Measurements from ENCODE around the gene RNF167.

GRCh38 chr17:4932756-4933155, 7.3 kb upstream of the RNF167 start:
- TF ChIP-seq, protein P1, sequence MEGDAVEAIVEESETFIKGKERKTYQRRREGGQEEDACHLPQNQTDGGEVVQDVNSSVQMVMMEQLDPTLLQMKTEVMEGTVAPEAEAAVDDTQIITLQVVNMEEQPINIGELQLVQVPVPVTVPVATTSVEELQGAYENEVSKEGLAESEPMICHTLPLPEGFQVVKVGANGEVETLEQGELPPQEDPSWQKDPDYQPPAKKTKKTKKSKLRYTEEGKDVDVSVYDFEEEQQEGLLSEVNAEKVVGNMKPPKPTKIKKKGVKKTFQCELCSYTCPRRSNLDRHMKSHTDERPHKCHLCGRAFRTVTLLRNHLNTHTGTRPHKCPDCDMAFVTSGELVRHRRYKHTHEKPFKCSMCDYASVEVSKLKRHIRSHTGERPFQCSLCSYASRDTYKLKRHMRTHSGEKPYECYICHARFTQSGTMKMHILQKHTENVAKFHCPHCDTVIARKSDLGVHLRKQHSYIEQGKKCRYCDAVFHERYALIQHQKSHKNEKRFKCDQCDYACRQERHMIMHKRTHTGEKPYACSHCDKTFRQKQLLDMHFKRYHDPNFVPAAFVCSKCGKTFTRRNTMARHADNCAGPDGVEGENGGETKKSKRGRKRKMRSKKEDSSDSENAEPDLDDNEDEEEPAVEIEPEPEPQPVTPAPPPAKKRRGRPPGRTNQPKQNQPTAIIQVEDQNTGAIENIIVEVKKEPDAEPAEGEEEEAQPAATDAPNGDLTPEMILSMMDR (IDR thresholded peaks at IDR 0.05; ENCODE audit: poor library complexity): no peak
- no peak for TF ChIP-seq EZH2 (IDR thresholded peaks at IDR 0.05; ENCODE audit: borderline replicate concordance)
- TF ChIP-seq EZH2phosphoT487 (IDR thresholded peaks at IDR 0.05; ENCODE audit: low read depth, severe bottlenecking, unreplicated experiment): no peak
